ENCODE results near the gene VSX2. TPM values are rescaled to one million over a fixed set of nuclear protein-coding genes. Genes with fewer than 3 reads are reported as not detected.
A peak's percentile ranks its signal among the peaks of the same experiment; 100 is the strongest.

VSX2 gene
- total and polyA plus RNA-seq, 2 experiments from 2014 or later = not detected

DNA sequence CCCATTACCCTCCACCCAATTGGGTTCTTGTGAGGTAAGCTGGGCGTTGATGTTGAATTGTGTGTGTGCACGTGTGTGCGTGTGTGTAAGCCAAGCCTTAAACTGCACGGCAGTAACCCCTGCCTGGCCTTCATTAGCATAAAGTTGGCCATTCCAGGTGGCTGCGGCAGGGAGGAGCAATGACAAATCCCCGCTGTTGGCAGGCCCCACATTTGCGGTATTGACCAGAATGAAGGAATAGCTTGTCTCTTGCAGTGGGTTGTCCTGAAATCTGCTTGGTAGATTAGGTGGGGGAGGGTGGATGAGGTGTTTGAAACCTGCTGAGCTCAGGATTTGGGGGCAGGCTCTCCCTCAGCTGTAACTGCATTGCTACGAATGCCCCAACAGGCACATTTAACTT, 7.3 kb downstream of the VSX2 start:
- H3K4me3 ChIP-seq = no peak overlapping the region
- H3K9me3 ChIP-seq (ENCODE audit: low read depth) = no peaks in the 10 kb centered on the region
- TF ChIP-seq CTCF (IDR thresholded peaks at IDR 0.05; ENCODE audit: low read depth, low read length) = no peak
- no peak overlapping the region for H3K27ac ChIP-seq
- no peaks in the 10 kb centered on the region for H3K4me1 ChIP-seq (ENCODE audit: low read depth)
- peaks cover 70% of the 10 kb centered on the region for H3K27me3 ChIP-seq
- DNase-seq (ENCODE audit: low read depth in 1 of 2, low spot score in 1 of 2) = no peak
- H3K36me3 ChIP-seq = no peaks in the 10 kb centered on the region

- no peak for DNase-seq (ENCODE audit: low read depth in 1 of 2, low spot score in 1 of 2)
- H3K27me3 ChIP-seq = peaks cover 65% of the 10 kb centered on the region
- TF ChIP-seq CTCF (IDR thresholded peaks at IDR 0.05; ENCODE audit: low read depth, low read length) = no peak
- no peaks in the 10 kb centered on the region for H3K36me3 ChIP-seq
- H3K27ac ChIP-seq = no peak overlapping the region
- H3K4me3 ChIP-seq = no peak overlapping the region
- no peaks in the 10 kb centered on the region for H3K9me3 ChIP-seq (ENCODE audit: low read depth)
- no peaks in the 10 kb centered on the region for H3K4me1 ChIP-seq (ENCODE audit: low read depth)
Observed at GRCh38 chr14:74248017-74248416, 8.8 kb downstream of the VSX2 start.

DNA sequence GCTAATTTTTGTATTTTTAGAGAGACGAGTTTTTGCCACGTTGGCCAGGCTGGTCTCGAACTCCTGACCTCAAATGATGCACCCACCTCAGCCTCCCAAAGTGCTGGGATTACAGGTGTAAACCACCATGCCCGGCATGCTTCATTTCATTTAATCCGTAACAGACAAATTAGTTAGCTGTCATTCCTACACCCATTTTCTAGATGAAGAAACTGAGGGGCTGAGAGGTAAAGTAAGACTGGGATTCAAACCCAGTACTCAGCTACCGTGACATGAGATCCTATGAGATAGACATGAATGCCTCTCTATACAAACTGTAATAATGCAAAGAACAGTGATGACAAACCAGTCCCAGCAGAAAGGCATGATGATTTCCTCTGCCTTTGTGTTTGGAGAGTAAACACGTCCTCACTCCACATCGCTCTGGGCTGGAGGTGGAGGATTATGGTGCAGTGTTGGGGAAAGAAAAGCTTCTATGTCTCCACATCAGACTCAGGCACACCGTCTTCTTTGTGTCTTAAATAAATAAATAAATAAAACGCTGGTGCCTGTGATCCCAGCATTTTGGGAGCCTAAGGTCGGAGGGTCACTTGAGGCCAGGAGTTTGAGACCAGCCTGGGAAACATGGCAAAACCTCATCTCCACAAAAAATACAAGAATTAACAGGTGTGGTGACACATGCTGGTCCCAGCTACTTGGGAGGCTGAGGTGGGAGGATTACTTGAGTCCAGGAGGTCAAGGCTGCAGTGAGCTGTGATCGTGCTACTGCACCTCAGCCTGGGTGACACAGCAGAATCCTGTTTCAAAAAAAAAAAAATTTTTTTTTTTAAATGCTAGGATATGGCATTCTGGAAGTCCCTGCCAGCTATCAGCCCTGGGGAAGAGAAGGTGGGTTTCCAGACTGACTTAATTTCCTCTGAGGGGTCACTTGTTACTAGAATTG, 10.5 kb downstream of the VSX2 start:
- no peak overlapping the region for H3K4me3 ChIP-seq
- H3K27ac ChIP-seq = no peak overlapping the region
- no peaks in the 10 kb centered on the region for H3K36me3 ChIP-seq
- H3K9me3 ChIP-seq (ENCODE audit: low read depth) = no peaks in the 10 kb centered on the region
- H3K4me1 ChIP-seq (ENCODE audit: low read depth) = no peaks in the 10 kb centered on the region
- no peak for DNase-seq (ENCODE audit: low read depth in 1 of 2, low spot score in 1 of 2)
- no peak for TF ChIP-seq CTCF (IDR thresholded peaks at IDR 0.05; ENCODE audit: low read depth, low read length)
- H3K27me3 ChIP-seq = peaks cover 59% of the 10 kb centered on the region

- no peak for TF ChIP-seq CTCF (IDR thresholded peaks at IDR 0.05; ENCODE audit: low read depth, low read length)
- H3K27me3 ChIP-seq = peaks cover 65% of the 10 kb centered on the region
Observed at GRCh38 chr14:74255281-74255680, 16.0 kb downstream of the VSX2 start.

DNA sequence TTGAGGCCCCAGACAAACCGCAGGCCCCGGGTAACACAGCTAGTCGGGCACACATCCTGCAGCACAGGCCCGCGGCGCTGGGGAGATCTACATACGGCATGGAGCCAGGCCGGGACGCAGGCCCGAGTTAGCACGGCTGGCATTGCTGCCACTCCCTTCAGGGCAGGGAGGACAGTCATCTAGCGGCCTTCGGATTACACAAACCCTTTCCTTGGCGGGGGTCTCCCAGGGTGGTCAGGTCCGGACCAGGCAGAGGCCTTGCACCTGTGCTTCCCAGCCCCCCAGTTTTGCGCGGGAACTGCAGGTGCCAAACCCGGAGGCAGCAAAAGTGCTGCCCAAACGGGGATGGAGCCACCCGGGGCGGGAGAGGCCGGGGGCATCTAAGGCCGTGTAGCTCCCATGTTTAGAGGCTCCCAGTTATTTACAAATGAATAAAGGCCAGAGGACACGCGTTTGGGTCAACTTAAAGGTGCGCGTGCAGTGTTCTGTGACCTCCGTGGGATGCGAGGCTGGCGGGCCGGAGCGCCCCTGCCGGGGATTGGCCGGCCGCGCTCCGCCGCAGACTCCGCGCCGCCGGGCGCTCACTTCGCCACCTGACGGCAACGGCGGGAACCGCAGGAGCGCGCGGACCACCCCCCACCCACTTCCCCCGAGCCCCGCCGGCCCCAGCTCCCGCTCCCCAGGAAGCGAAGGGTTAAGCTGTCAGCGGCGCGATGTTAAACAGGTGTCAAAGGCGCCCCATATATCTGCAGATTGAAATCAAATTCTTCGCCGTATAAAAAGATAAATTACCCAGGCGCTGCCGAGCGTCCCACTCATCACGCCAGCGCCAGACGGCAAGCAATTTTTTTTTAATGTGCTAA, 18.1 kb downstream of the VSX2 start:
- TF ChIP-seq CTCF (IDR thresholded peaks at IDR 0.05; ENCODE audit: low read depth, low read length) = peak; percentile 80
- Histone ChIP-seq H3K27ac (no peak overlapping the region), H3K4me3 (peak overlapping the region; percentile 47), H3K9me3 (ENCODE audit: low read depth) (no peaks in the 10 kb centered on the region), H3K36me3 (no peaks in the 10 kb centered on the region), H3K27me3 (peaks cover 63% of the 10 kb centered on the region), H3K4me1 (ENCODE audit: low read depth) (no peaks in the 10 kb centered on the region)
- peak; percentile 38 to 63 for DNase-seq (ENCODE audit: low read depth in 1 of 2, low spot score in 1 of 2)

More at GRCh38 chr14:74255281-74255680, 16.0 kb downstream of the VSX2 start:
- Histone ChIP-seq H3K27ac (no peak overlapping the region), H3K9me3 (ENCODE audit: low read depth) (no peaks in the 10 kb centered on the region), H3K36me3 (no peaks in the 10 kb centered on the region), H3K4me3 (no peak overlapping the region), H3K4me1 (ENCODE audit: low read depth) (no peaks in the 10 kb centered on the region)
- no peak for DNase-seq (ENCODE audit: low read depth in 1 of 2, low spot score in 1 of 2)

Measured in cardiac muscle cell (in vitro differentiated cells and primary cell).